K562 (cell line): ENCODE results near the gene CCDC9. TPM values are rescaled to one million over a fixed set of nuclear protein-coding genes. Genes with fewer than 3 reads are reported as not detected.

Experiments used
- ATF7 ChIP-seq: fragments of 450-650 bp; IDR thresholded peaks from 2 replicates; pipeline ENCODE4 v1.7.1; 2014; ENCODE audit warnings: mild to moderate bottlenecking, moderate library complexity
- HLTF ChIP-seq: fragments of 450-650 bp; IDR thresholded peaks from 2 replicates; pipeline ENCODE4 v1.6.1; 2016
- KLF6 ChIP-seq: fragments of 250-450 bp; sonication (Bioruptor Pico); IDR thresholded peaks from 2 replicates; pipeline ENCODE4 v1.4.0; 2020; ENCODE audit warnings: mild to moderate bottlenecking, moderate library complexity, borderline replicate concordance
- OTX1 ChIP-seq: fragments of 450-650 bp; formaldehyde crosslinking; IDR thresholded peaks from 2 replicates; pipeline ENCODE4 v1.4.0; 2022; ENCODE audit warnings: mild to moderate bottlenecking
- PCBP1 ChIP-seq: fragments of 200-400 bp; formaldehyde crosslinking; IDR thresholded peaks from 2 replicates; pipeline ENCODE4 v1.6.1; 2018; ENCODE audit warnings: mild to moderate bottlenecking, low read depth, low read length; ENCODE audit not compliant: poor library complexity, severe bottlenecking
- POLR2G ChIP-seq: fragments of 200-400 bp; formaldehyde crosslinking; IDR thresholded peaks from 2 replicates; pipeline ENCODE4 v1.6.1; 2017; ENCODE audit warnings: low read depth, mild to moderate bottlenecking, antibody characterized with exemption, low read length, moderate library complexity
- TAF7 ChIP-seq: fragments of 450-650 bp; IDR thresholded peaks from 2 replicates; pipeline ENCODE4 v1.6.1; 2016; ENCODE audit warnings: missing genetic modification characterization, missing compliant biosample characterization
- polyA plus RNA-seq, 8 experiments: library from polyadenylated mRNA; depleted of rRNA in 4 of 8; stranded (reverse) in 5 of 8; unstranded in 3 of 8; fragments of >200 nt; fragmentation: Nextera tagmentation in 2 of 8; fragmentation: Illumina TruSeq in 1 of 8; extraction: Ambion mirVana in 2 of 8; extraction: Trizol in 1 of 8; gene quantifications; 2 replicates each; pipeline versions ENCODE4 v1.2.1 to v1.2.3, GENCODE V29; 2011 to 2014; ENCODE audit warnings: inconsistent platforms in 1 of 8, missing spikeins in 1 of 8
- total RNA-seq, 7 experiments: library from RNA; depleted of rRNA in 6 of 7; stranded (reverse); fragments of >200 nt in 6 of 7; fragmentation: Illumina TruSeq in 2 of 7; extraction: Trizol in 2 of 7; gene quantifications; 2 replicates each; pipeline versions ENCODE4 v1.2.1 to v1.2.3, GENCODE V29; 2011 to 2021; ENCODE audit warnings: low replicate concordance in 1 of 7
- TF ChIP-seq, protein P1 (sequence below), 2 experiments: fragments of 450-650 bp; formaldehyde crosslinking in 1 of 2; IDR thresholded peaks; 2 replicates each; pipeline versions ENCODE4 v1.4.0 to v1.6.1; 2014 to 2020; ENCODE audit warnings: mild to moderate bottlenecking in 2 of 2, borderline replicate concordance in 1 of 2, low read depth in 1 of 2
- TF ChIP-seq, protein P2 (sequence below): fragments of 450-650 bp; IDR thresholded peaks from 2 replicates; pipeline ENCODE4 v1.6.1; 2016
- TF ChIP-seq, protein P3 (sequence below): sonication (generic); formaldehyde crosslinking; IDR thresholded peaks from 2 replicates; pipeline ENCODE4 v1.8.1; 2023; ENCODE audit warnings: missing genetic modification reagents, mild to moderate bottlenecking, borderline replicate concordance

Gene CCDC9
- total and polyA plus RNA-seq, 9 of the 15 experiments (the other 6 are each of a cell fraction or from before 2014, with no cell fraction given): 0.23 to 38.6 (median 8.4) TPM

DNA sequence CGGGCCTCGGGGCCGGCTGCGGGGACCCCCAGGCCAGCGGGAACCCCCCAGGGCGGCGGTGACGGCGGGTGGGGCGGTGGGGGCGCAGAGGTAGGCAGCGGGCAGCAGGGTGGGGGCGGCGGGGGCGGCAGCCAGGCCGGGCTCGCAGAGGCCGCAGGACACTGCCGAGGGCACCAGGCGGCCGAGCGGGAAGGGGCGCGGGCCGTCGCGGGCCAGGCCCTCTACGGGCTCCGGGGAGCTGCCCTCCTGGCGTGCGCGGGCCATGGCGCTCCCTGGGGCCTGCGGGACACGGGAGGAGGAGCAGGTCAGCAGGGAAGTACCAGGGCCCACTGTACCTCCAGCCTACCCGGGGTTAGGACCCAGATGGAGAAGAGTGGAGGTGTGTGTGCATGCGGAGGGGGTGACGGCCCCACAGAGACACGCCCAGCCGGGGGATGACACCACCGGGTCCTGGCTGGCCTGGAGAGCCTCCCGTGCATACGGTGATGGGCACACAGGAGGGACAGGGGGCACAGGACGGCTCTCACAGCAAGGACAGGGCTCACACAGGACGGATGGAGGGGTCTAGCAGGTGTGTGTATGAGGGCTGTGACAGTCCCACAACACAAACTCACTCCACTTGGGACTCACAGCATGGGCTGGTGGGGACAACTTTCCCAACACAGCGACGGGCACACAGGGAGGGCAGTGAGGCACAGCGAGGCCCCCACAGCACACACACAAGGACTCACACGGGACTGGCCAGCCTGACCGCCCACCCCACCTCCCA lies 28.0 kb upstream of the CCDC9 start (continued):
- TF ChIP-seq, protein P1, sequence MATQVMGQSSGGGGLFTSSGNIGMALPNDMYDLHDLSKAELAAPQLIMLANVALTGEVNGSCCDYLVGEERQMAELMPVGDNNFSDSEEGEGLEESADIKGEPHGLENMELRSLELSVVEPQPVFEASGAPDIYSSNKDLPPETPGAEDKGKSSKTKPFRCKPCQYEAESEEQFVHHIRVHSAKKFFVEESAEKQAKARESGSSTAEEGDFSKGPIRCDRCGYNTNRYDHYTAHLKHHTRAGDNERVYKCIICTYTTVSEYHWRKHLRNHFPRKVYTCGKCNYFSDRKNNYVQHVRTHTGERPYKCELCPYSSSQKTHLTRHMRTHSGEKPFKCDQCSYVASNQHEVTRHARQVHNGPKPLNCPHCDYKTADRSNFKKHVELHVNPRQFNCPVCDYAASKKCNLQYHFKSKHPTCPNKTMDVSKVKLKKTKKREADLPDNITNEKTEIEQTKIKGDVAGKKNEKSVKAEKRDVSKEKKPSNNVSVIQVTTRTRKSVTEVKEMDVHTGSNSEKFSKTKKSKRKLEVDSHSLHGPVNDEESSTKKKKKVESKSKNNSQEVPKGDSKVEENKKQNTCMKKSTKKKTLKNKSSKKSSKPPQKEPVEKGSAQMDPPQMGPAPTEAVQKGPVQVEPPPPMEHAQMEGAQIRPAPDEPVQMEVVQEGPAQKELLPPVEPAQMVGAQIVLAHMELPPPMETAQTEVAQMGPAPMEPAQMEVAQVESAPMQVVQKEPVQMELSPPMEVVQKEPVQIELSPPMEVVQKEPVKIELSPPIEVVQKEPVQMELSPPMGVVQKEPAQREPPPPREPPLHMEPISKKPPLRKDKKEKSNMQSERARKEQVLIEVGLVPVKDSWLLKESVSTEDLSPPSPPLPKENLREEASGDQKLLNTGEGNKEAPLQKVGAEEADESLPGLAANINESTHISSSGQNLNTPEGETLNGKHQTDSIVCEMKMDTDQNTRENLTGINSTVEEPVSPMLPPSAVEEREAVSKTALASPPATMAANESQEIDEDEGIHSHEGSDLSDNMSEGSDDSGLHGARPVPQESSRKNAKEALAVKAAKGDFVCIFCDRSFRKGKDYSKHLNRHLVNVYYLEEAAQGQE (IDR thresholded peaks at IDR 0.05; ENCODE audit: borderline replicate concordance): no peak
- TF ChIP-seq, protein P1 (CRISPR knock-in tag; IDR thresholded peaks at IDR 0.05; ENCODE audit: low read depth): 0 out of 2 replicates have a peak, but pooled peaks have one; percentile 38
- TF ChIP-seq ATF7 (peak; percentile 34; the same call in 1 of the 2 replicates), HLTF (no peak), KLF6 (CRISPR knock-in tag) (no peak), TAF7 (tag) (0 out of 2 replicates have a peak, but pooled peaks have one; percentile 20), OTX1 (CRISPR knock-in tag) (no peak), PCBP1 (peak; percentile 73), POLR2G (peak; percentile 84)
- TF ChIP-seq, protein P2, sequence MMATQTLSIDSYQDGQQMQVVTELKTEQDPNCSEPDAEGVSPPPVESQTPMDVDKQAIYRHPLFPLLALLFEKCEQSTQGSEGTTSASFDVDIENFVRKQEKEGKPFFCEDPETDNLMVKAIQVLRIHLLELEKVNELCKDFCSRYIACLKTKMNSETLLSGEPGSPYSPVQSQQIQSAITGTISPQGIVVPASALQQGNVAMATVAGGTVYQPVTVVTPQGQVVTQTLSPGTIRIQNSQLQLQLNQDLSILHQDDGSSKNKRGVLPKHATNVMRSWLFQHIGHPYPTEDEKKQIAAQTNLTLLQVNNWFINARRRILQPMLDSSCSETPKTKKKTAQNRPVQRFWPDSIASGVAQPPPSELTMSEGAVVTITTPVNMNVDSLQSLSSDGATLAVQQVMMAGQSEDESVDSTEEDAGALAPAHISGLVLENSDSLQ: 0 out of 2 replicates have a peak, but pooled peaks have one; percentile 6
- TF ChIP-seq, protein P3, sequence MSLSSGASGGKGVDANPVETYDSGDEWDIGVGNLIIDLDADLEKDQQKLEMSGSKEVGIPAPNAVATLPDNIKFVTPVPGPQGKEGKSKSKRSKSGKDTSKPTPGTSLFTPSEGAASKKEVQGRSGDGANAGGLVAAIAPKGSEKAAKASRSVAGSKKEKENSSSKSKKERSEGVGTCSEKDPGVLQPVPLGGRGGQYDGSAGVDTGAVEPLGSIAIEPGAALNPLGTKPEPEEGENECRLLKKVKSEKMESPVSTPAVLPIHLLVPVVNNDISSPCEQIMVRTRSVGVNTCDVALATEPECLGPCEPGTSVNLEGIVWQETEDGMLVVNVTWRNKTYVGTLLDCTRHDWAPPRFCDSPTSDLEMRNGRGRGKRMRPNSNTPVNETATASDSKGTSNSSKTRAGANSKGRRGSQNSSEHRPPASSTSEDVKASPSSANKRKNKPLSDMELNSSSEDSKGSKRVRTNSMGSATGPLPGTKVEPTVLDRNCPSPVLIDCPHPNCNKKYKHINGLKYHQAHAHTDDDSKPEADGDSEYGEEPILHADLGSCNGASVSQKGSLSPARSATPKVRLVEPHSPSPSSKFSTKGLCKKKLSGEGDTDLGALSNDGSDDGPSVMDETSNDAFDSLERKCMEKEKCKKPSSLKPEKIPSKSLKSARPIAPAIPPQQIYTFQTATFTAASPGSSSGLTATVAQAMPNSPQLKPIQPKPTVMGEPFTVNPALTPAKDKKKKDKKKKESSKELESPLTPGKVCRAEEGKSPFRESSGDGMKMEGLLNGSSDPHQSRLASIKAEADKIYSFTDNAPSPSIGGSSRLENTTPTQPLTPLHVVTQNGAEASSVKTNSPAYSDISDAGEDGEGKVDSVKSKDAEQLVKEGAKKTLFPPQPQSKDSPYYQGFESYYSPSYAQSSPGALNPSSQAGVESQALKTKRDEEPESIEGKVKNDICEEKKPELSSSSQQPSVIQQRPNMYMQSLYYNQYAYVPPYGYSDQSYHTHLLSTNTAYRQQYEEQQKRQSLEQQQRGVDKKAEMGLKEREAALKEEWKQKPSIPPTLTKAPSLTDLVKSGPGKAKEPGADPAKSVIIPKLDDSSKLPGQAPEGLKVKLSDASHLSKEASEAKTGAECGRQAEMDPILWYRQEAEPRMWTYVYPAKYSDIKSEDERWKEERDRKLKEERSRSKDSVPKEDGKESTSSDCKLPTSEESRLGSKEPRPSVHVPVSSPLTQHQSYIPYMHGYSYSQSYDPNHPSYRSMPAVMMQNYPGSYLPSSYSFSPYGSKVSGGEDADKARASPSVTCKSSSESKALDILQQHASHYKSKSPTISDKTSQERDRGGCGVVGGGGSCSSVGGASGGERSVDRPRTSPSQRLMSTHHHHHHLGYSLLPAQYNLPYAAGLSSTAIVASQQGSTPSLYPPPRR (CRISPR knock-in tag): peak; percentile 49; the same call in 1 of the 2 replicates
